GM18505 (cell line): Measurements from ENCODE around the gene ING1.

Source experiments
- ATAC-seq: cut with Tn5 transposase; IDR thresholded peaks from one replicate; pipeline ENCODE4 v1.9.1; 2021; ENCODE audit not compliant: unreplicated experiment
- POLR2A ChIP-seq: IDR thresholded peaks from 4 replicates; pipeline ENCODE4 v1.6.1; 2011; ENCODE audit warnings: borderline replicate concordance; ENCODE audit not compliant: insufficient read depth, insufficient read length; ENCODE audit errors: extremely low read depth

The ING1 gene

DNA sequence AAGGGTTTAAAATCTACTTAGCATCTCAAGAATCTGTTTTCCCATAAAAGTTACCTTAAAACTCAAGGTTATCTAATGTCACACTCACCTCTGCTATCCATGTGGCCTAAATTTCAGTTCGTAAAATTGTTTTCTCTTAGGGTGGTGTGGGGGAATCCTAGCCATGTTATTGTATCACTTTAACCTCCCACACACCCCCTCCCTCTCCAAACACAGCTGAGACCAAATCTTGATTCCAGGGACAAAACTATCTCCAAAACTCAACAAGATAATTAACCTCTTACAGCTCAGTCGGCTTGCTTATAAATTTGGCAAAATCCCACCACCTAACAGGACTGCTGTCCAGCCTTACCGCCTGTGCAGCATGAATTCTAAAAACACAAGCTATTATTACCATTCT, 11.4 kb upstream of the ING1 start:
- no peak for ATAC-seq
- no peak for TF ChIP-seq POLR2A

DNA sequence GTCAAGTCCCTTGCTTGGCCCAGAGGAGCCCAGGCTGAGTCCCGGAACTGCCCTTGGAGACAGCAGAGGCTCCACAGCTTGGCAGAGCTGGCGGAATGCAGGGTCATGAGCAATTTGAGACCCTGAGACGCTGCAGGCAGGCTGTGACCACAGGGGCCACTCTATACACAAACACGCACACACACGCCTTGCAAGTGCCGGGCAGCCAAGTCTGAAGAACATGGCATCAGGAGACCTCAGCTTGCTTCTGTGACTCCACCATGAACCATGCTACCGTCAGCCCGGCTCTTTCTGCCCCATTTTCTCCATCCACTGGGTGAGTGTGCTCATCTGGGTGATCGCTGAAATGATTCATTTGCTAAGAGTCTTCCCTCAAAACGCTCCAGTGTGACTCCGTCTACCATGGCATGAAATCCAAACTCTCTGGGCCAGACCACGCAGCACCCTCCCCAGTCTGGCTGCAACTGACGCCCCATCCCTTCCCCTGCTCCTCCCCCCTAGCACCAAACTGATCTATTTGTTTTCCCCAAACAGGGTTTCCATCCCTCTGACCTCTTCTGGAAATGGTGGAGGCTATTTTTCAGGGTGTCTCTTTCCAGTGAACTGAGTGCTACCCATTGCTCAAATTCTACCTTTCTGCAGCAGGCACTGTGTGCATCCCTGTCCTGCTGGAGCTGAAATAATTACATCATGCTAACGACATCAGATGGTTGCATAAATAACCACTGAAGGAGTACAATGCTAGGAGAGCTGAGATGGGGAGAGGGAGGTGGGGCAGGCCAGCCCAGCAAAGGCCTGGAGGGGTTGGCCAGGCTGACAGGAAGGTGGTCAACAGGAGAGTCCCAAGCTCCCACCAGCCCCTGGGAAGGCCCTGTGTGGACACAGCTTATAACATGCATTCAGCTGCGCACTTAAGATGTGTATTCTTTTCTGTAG, 10.6 kb upstream of the ING1 start:
- TF ChIP-seq POLR2A: no peak
- ATAC-seq: no peak

DNA sequence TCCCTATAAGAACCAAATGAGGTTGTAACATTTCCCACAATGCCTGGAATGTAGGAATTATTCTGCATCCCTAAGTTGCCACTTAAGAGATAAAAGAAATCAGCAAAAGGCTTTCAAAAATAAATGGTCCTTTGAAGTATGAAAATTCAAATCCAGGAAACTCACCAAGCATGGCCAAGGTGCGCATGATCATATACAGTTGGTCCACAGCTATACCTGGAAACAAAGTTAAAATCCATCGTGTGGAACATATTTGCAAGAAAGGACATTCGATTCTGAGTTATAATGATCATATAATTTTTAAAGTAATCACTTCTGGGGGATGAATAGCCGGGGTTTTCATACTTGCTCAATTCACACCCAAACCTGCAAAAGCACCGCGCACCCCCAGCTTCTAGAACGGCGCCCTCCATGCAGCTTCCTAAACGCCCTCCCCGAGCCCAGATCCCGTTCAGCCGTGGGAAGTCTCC, 8.1 kb upstream of the ING1 start:
- ATAC-seq: no peak

DNA sequence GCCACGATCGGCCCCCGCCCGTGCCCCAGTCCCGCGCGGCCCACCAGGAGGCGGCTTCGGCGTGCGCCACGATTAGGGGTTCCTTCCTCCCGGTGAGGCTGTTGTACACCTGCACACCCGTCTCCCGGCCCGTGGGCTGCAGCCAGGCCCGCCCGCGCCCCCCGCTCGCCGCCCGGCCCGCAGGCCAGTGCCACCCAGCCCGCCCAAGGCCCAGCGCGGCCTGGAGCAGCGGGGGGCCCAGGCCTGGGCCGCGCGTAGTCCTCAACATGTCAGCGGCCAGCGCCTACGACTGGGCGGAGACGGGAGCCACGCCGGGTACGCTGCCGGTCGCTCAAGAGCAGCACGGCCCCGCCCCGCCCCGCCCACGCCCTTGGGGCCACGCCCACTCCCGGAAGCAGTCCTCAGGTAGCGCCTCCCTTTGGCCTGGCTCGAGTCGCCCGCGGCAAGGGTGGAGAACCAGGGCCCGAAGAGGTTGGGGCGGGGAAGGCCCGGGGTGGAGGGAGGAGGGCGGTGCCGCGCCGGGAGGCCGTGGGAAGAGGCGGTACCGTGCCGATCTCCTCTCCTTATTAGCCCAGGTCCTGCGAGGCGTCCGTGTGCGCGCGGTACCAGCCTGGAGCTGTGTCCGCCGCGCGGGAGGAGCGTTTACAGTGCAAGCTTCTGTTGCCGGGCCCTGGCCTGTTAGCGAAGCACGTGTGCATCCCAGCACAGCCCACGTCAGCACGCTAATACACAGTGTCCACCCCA, 7.5 kb upstream of the ING1 start, which contains the start of gene CARS2:
Gene CARS2 (minus strand): TSS at position 291 of the 744 bp plus-strand sequence. CDS start 23 bp downstream, at position 268.
- peak; percentile 73 for TF ChIP-seq POLR2A
- ATAC-seq: peak; percentile 95

More for the DNA sequence above, 8.1 kb upstream of the ING1 start:
- no peak for TF ChIP-seq POLR2A

GRCh38 chr13:110706570-110707372, 6.7 kb upstream of the ING1 start:
- no peak for TF ChIP-seq POLR2A
- no peak for ATAC-seq

DNA sequence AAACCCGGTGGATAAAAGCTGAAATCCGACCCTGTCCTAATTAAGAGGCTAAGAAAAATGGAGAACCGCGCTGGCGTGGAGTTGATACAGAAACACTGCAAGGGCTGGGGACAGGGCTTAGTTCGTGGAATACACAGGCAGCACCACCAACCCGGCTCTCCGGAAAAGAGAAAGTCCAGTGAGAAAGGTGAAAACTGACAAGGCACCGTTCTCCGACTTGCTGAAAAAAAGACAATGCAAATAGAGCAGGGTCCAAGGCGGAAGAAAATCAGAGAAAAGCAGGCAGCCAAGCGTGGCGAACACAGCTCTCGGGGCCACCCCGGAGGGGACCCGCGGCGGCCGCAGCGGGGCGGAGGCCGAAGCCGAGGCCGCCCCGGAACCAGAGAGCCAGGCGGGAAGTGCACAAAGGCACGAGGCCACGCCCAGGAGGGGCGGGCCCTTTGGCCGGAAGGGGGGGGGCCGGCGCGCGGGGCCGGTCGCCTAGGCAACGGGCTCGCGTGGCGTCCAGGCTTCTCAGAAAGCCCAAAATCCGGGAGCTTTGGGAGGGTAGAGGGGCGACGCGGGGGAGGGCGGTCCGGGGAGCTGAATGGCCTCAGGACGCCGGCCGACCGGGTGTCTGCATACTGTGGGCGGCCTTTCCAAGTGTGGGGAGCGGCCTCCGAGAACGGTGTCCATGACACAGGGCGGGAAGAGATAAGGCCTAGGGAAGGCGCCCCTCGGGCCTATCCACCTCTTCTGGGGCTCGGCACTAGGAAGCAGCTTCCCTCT, 1.2 kb upstream of the ING1 start:
- peak; percentile 75 for TF ChIP-seq POLR2A
- peak; percentile 28 for ATAC-seq

GRCh38 chr13:110712849-110713641, 455 bp upstream of the ING1 start:
- ATAC-seq: peak; percentile 42
- TF ChIP-seq POLR2A: peak; percentile 99

GRCh38 chr13:110713981-110714796, 689 bp downstream of the ING1 start:
- TF ChIP-seq POLR2A: no peak
- no peak for ATAC-seq

DNA sequence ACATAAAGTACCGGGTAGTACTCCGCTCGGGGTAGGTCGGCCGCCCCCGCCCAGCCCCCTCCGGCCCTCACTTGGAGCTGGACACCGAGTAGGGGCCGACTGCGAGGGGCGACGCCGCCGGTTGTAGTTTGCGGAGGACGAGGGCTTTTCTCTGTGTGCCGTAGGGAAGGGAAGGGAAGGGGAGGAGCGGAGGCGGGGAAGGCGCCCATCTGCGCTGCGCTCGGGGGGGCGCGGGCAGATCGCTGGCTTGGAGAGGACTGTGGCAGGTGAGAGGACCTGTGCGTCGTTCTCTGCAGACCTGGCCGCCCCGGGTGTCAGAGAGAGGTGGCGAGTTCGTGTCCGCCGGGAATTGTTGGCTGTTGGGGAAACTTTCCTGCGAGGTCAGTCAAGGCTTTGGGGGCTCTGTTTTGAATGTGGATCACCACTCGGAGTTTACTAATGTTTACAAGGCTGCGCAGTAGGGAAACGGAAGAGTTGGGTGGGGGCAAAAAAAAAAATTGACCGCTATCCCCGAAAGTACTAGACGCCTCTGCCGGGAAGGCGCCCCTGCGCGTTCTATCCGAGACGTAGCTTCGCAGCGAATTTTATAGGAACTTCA, 1.4 kb downstream of the ING1 start:
- peak; percentile 100 for TF ChIP-seq POLR2A
- no peak for ATAC-seq

DNA sequence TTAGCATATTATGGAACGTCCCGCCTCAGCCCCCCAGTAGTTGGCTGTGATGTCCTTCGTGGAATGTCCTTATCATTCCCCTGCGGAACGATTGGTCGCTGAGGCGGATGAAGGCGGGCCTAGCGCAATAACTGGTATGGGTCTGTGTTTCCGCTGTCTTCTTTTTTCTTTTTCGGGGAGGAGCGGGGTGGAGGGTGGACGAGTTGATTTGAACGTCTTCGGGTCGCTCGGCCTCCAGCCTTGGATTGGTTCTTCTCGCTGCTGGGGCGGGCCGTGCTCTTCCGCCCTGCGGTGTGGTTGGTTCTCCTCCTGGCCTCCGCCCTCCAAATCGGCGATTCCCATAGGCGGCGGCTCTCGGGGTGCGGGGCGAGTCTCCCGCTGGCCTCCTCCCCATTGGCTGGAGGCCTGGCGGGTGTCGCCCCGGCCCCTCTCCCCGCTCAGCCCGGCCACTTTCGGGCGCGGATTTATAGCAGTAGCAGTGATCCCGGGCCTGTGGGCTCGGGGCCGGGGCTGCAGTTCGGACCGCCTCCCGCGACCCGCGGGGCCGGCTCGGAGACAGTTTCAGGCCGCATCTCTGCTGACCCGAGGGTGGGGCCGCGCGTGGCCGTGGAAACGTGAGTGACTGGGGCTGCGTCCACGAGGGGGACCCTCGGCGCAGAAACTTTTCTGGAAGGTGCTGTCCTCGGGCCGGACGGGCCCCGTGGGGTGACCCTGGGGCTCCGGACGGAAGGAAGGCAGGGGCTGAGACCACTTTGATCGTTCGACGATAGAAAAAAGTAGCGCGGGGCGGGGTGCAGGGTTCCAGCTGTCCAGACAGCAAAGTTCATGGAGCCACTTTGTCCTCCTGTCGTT, 2.1 kb downstream of the ING1 start:
- no peak for TF ChIP-seq POLR2A
- peak; percentile 53 for ATAC-seq

DNA sequence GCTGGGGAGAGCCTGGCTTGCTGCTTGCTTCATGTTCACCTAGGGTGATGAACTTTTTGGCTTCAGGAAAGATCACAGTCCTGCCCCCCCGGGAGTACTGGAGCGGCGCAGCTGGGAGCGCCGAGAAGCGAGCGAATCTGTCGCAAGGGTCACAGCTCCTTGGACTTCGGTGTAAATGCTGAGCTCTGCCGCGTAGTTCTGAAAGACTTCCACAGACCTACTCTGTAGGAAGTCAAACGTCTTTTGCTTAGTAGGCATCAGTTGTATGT, 2.7 kb downstream of the ING1 start:
- no peak for TF ChIP-seq POLR2A
- ATAC-seq: no peak
